NOMO-1 treated with DMSO at 0.1 percent for 48 hours (cell line): ENCODE measurements around the gene CCT5.

Experiments used
- DNase-seq: peaks from one replicate; lab custom pipeline; 2025; ENCODE audit not compliant: unreplicated experiment; lab: John Stamatoyannopoulos, UW

The CCT5 gene

DNA sequence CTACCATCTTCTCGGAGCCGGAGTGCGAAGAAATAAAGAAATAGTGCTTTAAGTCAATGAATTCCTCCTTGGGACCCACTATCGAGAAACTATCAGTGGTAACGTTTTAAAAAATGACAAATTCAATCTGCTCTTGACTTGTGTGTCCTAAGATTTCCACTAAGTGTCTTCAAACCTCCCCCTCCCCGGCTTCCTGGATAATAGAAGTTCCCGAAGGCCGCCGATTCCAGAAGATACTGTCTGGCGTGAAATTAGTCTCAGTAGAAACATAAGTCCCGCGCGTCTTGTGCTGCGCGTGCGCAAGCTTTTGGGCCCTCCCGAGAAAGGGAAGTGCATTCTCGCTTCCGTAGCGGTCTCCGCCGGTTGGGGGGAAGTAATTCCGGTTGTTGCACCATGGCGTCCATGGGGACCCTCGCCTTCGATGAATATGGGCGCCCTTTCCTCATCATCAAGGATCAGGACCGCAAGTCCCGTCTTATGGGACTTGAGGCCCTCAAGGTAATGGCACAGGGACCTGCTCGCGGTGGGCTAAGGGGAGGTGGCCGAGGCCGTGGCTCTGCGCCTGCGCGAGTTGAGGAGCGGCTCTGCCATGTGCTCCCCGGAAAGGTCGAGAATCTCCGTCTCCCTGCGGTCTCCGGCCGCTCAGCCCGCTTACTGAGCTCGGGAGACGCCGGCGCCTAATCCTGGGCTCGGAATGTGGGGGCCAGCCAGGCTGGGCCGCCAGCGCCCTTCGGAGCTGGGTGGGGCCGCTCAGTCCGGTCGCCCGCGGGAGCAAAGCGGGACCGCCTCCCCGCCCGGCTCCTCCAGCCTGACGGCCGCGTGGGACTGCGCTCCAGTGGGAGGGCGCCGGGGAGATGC is at the start of gene CCT5:
TSS of gene CCT5 (plus strand) at position 333 of the 858 bp plus-strand sequence. CDS start at position 394, 61 bp downstream.
- peak; percentile 100 for DNase-seq

DNA sequence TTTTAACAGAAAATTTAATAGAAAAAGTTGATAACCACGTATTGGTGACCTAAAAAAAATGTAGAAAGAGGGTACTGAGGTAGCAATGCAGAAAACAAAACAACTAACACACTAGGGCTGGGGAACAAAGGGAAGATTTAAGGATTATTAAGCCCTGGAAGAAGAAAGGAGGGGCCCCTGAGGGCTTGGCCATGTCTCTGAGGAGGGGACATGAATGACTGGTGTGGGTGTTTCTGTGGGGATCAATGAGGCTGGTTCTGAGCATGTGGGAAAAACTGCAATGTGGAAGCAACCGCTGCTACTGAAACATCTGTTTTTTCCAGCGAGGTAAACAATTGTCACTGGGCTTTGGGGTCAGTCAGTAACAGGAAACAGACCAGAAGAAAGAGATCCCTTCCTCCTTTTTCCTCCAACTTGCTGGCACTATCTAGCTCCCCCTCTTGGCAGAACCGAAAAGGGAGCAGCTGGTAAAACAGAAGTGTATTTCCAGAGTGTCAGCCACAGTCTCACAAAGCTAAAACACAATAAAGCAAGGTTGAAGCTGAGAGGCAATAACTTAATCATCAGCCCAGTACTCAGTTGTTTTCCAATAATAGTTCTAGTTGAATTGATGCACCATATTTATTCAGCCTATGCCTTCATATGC is 48.7 kb upstream of the CCT5 start:
- peak; percentile 26 for DNase-seq

DNA sequence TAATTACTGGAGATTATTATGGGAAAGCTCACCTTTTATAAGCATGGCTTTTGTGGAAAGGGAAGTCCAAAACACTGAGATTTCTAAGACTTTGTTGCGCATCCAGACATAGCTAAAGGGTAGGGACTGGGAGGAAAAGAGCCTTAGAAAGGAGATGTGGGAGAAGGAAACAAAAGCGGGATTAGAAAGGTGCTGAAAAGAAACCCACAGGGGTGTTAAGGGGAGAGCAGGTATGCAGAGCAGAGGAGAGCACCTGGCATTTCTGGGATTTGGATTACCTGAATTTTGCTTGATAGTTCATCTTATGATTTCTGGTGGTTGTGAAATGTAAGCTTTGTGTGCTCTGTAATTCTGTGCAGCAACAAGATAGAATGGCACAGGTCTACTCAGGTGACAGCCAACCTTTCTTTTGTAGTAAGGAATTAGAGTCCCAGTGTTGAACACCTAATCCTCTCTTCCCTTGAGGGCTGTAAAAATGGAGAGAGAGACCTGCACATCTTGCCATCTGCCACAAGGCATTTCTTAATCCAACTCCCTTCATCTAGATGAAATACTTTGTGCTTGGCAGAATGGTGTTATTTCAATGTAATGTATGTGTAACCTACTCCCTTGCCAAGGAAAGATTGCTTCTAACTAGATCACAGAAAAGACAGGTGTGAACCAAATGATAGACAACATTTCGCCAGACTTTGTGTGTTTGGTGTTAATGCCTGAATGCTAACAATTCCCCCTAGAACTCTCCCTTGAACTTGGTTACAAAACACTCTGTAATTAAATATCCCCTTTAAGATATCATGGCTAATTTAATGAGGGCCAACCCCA is 47.8 kb upstream of the CCT5 start:
- no peak for DNase-seq

DNA sequence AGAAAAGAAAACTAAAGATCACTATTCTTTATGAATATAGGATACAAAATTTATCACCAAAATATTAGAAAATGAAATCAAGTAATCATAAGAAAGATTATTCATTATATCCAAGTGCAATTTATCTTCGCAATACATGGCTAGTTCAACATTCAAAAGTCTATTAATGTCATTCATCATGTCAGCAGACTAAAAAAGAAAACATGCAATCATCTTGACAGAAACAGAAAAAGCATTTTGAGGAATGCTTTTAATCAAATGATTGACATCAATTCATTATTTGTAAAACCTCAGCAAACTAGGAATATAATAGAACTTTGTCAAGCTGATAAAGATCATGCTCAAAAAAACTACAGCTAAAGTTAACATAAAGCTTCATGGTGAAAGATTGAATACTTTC is 41.1 kb upstream of the CCT5 start:
- DNase-seq, result no peak

DNA sequence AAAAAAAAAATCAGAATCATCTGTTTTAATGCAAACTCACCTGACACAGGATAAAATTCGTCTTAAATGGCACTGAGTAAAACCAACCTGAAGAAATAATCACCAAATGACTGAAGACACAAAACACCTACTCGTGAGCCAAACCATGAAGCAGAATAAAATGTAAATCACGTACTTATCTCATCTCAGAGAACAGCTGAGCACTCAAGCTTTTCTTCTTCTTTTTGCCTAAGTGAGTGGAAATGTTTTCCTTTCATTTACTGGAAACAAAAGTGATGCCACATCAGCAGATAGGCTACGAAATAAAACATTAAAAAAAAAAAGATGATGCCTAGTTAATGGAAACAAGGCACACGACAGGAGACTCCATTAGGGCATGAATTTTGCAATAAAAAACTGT is 36.8 kb upstream of the CCT5 start:
- DNase-seq, result no peak

DNA sequence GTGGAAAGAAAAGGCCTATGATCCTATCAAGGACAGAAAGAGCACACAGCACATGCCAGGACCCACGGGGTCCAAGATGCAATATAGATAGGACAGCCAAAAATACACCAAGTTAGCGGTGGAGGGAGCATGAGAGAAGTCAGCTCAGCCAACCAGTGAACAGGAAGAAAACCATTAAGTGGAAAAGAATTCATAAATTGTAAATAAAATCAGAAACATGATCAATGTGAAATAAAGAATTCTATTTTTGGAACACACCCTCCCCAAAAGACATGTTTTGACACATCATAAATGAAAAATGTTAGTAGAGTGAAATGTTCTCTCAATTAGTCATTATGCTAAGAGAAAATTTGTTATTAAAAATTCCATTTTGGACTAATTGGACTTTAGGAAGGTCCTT is 36.0 kb upstream of the CCT5 start:
- no peak for DNase-seq

DNA sequence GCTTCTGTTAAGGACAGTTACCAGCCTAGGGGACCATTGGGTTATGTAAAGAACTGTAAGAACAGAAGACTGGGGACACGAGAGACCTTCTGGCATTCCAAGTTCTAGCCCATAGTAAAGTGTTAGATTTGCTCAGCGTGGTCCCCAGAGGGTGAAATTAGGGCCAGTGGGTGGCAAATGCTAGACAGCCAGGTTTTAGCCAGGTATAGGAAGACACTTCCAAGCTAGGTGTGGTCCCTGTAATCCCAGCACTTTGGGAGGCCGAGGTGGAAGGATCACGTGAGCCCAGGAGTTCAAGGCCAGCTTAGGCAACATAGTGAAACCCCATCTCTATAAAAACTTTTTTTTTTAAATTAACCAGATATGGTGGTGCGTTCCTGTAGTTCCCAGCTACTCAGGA is 34.7 kb upstream of the CCT5 start:
- DNase-seq, result no peak

DNA sequence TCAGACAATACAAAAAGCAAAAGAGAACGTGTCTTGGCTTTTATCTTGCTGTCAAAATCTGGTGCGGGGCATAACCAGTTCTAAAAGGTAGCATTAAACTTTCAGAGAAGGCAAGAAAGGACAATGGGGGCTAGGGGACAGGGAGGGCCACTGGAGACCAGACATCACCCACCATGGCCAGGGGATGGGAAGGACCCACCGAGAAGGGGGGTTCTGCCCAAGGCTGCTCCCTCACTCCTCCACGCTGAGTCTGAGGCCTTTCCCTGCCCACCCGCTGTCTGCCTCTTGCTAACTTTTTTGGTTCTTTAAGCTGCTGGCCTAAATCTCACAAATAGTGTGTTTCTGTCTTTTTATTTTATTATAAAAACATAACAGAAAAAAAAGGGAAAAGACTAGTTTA is 34.0 kb upstream of the CCT5 start:
- no peak for DNase-seq

DNA sequence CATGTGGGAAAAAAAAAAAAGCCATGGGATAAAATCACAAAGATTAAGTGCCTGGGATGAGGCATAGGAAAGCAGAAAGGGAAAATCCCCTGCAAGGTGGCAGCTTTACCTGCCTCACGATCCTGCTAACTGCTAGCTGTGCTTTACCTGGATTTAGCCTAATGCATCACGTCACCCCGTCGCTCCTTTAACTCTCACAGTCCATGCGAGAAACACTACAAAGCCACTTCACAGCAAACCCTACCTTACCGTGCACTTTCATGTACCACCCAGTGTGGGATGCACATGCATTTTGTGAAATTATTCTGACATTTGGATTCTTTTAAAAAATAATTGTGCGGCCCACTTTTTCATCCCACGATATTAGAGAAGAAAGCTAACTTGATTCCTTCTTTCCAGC is 31.4 kb upstream of the CCT5 start:
- DNase-seq, result no peak

DNA sequence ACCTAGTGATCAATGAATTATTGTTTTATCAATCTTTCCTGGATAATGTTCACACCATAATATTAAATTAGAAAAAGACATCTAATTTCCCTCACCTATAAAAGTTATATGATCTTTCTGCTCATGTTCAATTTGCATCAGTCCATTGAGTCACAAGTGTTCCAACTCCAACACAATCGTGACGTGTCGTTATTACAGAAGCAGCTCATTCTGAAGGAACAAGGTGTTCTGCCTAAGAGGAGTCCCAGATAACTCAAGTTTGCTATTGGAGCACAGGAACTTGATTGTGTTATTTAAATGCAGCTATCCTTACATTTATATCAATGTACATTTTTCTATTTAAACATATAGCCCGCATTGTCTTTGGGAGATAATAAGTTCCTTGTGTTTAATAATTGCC is 31.0 kb upstream of the CCT5 start:
- DNase-seq, result no peak

DNA sequence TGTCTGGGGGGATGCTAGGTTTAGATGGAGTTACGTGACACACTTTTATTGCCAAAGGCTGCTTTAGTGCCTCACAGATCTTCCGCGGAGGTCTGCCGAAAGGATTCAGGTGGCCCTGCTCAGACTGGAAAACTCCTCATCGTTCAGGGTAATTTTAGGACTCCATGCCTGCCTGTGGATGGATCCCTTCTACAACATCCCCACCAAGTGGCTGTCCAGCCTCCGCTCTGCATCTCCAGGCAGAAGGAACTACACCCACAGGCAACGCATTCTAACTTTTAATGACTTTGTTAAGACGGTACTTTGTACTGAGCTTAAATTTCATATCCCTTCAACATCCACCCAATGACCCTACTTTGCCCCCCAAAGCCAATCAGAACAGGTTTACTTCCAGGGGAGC is 29.8 kb upstream of the CCT5 start:
- no peak for DNase-seq

DNA sequence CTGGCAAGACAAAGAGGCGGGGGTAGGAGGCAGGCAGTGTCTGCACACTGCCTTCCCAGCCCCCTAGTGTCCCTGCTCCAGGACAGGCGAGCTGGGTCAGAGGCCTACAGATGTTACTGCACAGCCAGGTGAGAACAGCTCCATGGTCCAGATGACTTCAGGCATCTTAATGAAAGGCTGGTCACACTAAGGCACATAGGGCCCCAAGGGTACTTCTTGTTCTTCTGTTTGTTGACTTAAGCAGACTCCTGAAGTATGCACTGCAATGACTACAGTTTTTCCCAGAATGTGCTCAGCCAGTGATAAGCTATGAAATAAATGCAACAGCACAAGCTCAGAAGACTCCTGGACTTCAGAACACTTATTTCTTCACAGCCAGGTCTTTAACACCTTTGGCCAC is 27.8 kb upstream of the CCT5 start:
- no peak for DNase-seq

DNA sequence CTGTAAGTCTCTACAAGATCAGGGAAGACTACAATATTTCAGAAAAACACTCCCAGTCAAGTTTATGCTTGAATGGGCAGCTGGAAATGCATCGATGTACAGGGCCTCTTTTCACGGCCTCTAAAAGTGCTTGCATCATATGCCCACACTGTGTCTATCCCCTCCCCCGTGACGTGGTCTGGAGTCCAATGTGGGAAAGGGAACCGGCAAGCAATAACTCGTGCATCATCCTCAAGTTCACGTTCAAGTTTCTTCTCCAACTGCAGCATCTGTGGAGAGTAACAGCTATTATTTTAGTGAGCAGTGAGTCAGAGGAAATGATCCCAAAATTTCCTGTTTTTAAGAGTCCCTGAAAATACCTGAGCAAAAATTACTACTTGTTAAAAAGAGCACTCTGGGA is 22.7 kb upstream of the CCT5 start:
- peak; percentile 33 for DNase-seq

DNA sequence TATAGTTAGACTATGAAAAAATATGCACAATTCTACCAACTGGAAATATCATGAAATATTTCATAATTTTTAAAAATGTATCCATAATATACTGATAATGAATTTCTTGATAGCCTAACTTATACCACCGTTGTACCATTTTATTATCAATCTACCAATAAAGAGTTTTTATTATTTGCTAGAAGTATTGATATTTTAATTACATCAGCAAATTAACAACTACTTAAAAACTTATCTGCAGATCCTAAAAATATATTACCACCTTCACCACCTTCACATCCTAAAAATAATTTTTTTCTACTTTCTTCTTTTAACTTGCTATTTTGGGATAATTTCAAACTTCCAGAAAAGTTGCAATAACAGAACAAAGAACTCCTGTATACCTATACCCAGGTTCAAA is 21.8 kb upstream of the CCT5 start:
- no peak for DNase-seq

DNA sequence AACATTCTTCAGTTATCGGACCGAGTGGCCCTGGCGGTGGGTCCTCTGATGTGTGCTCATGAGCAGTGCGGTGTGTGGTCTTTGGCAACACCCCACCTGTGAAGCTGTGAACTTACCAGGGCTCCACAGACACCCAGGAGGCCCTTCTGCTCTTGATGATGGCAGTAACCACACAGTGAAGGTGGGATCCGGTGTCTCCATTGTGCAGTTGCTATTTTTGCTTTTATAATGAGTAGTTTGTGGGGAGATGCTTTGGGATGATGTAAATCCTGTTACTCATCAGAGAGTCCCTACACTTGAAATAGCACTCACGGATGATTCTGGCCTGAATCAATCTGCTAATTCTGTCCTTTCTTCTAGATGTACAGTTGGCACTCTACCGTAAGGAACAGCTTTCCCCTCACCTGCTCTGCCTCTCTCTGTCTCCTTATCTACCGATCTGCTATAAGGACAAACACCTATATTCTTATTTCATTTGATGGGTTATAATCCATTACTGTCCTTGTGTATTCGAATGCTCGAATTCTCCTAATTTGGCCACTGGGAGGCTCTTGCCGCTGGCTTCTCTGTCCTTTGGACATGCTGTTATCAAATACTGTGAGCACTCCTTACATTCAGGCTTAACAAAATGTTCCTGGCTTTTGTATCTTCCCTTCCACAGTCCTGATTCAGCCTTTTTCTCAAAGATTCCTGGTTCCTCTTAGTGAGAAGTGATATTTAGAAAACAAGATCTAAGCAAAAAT is 20.6 kb upstream of the CCT5 start:
- no peak for DNase-seq

DNA sequence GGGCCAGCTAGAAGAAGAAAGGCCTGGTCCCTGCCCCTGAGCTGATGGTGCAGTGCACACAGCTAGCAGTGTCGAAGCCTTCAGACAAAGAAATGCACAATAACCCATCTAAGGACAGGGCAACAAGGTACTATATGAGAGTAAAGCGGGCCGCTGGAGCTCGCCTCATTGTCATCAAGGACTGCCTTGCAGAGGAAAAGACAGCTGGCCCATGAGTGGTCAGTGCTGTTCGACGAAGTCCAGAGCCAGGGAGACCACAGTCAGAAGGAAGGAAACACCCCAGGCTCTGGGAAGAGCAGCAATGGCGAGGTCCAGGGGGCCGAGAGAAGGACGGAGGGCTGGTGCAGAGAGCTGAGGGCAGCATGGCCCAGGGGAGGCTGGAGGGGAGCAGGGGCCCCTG is 17.7 kb upstream of the CCT5 start:
- no peak for DNase-seq

DNA sequence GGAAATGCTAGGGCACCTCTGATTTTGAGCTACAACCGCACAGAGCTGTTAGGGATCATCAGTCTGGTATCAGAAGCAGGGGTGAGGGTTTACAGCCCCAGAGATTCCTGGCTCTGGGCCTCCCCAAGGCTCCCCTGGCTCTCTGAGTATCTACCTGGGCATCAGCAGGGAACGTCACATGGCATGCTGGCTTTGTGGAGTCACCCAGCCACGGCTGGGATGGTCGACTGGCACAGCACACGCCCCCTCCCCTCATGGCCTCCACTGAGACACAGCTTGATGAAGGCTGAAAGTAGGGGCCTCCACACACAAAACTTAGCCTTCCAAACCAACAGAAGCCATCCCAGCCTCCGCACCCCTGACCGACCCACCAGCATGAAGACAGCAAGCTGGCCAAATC is 17.1 kb upstream of the CCT5 start:
- no peak for DNase-seq

DNA sequence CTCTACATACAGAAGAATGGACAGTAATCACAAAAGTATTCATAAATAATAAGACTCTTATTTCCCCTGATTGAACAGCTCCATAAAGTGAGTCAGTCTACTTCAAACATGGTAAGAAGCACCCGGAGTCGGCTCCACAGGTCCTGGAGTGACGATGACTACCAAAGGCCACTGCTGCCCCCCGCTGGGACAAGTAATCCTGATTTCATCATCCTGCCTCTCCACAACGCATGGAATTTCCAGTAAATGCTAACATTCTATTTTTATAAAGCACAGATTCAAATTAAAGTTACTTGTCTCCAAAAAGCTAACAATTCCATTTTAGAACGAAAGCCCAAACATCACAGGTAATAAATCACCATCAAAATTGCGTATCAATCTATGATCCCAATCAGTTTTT is 16.6 kb upstream of the CCT5 start:
- no peak for DNase-seq

DNA sequence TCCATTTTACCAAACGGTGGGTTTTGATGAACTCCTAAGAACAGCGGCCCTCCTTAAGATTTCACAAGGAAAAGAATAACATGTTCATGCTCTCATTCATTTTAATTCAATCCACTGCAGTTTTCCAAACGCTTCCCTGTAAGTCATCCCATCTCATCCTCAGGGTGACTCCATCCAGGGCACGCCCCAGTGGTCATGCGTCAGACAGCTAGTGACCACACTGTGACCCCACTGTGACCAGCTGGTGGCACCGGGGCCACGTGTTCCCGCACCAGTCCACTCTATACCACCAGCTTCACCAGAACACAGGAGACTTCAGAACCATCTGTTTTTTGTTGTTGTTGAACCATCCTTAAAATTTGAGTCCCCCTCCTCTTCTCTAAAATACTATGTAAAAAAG is 14.7 kb upstream of the CCT5 start:
- DNase-seq, result no peak

DNA sequence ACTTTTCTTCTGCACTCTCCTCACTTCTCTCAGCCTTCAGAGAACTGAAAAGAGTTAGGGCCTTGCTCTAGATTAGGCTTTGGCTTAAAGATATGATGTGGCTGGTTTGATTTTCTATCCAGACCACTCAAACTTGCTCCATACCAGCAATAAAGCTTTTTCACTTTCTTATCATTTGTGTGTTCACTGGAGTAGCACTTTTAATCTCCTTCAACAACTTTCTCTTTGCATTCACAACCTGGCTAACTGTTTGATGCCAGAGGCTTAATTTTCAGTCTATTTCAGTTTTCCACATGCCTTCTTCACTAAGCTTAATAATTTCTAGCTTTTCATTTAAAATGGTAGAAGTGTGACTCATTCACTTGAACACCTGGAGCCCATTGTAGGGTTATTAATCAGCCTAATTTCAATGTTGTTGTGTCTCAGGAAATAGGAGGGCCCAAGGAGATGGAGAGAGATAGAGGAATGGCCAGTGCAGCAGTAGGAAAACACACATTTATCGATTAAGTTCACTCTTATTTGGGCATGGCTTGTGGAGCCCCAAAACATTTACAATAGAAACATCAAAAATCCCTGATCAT is 6.3 kb upstream of the CCT5 start:
- DNase-seq, result no peak
